ENCODE measurements around the gene FICD.
"Not testable (repeated sequence)": the region's sequence is repeated elsewhere in the genome, so short reads cannot be mapped to it uniquely, and the experiment has no call there.

FICD gene

GRCh38 chr12:108514973-108515814, at the start of gene FICD:
TSS of gene FICD (plus strand) at chr12:108515277. CDS start at chr12:108516973, 1,696 bp downstream.
- peak; percentile 99 for DNase-seq (ENCODE audit: low spot score)

- no peak for DNase-seq (ENCODE audit: low spot score)
Observed at GRCh38 chr12:108465417-108465816, 49.7 kb upstream of the FICD start.

GRCh38 chr12:108468196-108468968, 46.7 kb upstream of the FICD start:
- DNase-seq (ENCODE audit: low spot score), result peak; percentile 52

DNA sequence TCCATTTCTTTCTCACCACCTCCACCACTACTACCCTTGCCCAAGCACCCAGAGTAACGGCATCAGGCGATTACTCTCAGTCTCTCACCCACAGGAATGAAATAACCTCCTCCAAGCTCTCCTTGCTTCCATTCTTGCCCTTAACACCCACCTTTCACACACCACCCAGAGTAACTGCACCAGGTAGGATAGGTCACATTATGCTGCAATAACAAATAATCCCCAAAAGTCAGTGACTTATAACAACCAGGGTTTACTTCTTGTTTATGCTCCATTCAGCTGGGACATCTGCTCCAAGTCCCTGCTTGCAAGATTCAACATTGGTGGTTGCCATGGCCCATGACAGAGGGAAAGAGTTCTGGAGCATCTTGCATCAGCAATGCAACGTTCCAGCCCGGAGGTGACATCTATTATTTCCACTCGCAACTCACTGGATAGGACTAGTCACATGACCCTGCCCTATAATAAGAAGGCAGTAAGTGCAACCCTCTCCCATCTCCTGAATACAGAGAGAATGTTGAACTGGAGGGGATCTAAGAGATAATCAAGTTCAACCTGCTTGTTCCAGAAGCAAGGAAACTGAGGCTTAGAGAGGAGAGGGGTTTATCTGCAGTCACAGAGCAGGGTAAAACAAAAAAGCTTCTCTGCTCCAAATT, 41.5 kb upstream of the FICD start:
- DNase-seq (ENCODE audit: low spot score), result no peak

DNA sequence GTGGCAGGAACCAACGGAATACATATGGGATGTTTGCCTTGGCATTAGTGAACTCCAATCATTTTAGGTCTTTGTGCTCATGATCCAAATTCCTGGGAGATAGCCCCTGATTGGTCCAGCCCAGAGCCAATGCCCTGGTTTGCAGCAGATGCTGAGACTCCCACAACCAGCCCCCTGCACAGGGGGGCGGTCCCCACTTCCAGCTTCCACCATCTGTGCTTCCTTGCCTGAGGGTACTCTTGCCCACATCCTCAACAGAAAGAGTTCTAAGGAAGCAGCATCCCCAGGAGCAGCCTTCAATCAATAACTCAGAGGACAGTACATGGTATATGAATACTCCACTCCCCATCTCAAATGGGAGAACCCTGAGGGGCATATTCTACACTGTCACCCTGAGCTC, 39.7 kb upstream of the FICD start:
- no peak for DNase-seq (ENCODE audit: low spot score)

- no peak for DNase-seq (ENCODE audit: low spot score)
Observed at GRCh38 chr12:108477055-108477880, 37.8 kb upstream of the FICD start.

DNA sequence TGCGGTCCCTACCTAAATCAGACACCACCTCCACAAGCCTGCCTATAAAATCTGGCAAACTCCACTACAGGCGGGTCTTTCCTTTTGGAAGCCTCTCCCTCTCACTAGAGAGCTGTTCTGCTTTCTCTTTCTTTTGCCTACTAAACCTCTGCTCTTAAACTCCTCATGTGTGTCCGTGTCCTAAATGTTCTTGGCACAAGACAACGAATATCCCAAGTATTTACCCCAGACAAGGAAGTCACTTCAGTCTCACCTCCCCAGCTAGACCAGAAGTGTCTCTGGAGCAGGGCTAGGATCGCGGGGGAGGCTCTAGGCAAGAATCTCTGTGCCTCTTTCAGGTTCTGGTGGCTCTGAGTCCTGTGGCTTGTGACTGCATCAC, 37.2 kb upstream of the FICD start:
- DNase-seq (ENCODE audit: low spot score), result no peak

GRCh38 chr12:108478611-108479206, 36.4 kb upstream of the FICD start:
- DNase-seq (ENCODE audit: low spot score), result no peak

- no peak for DNase-seq (ENCODE audit: low spot score)
Observed at GRCh38 chr12:108479364-108480070, 35.6 kb upstream of the FICD start.

GRCh38 chr12:108482717-108483212, 32.3 kb upstream of the FICD start:
- DNase-seq (ENCODE audit: low spot score), result no peak

DNA sequence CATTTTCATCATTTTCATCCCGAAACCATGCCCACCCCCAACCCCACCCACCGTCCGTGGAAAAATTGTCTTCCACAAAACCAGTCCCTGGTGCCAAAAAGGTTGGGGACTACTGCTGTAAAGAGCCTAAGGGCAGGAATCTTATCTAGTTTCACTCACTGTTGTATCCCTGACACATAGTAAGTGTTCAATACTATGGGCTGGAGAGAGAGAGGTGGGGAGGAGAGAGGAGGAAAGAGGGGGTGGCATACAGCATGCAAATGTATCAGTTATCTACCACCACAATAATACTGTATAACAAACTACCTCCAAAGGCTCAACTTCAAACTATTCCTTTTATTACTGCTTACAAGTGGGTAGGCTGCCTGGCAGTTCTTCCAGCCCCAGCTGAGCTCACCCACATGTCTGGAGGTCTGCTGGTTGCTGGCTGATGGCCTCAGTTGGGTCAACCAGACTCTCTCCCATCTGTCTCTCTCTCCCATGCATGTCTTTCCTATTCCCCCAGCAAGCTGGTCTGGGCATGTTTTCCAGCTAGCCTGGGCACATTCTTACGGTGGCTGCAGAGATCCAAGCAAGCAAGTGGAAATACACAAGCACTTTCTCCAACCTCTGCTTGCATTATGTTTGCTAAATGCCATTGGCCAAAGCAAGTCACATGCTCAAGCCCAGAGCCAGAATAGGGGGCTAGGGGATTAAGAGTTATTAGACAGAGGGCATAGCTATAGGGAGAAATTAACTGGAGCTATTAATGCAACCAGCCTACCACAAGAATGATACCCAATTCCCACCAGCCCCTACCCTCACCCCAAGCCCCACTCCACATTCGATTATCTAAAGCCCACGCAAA, 31.6 kb upstream of the FICD start:
- DNase-seq (ENCODE audit: low spot score), result no peak

DNA sequence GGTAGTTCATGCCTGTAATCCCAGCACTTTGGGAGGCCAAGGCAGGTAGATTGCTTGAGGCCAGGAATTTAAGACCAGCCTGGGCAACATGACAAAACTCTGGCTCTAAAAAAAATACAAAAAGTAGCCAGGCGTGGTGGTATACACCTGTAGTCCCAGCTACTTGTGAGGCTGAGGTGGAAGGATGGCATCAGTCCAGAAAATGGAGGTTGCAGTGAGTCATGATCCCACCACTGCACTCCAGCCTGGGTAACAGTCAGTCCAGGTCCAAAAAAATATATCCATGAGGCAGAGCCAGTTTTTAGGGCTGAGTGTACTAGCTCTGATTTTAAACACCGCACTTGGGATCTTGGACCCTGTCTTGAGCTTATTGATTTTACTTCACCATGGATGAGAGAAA, 30.6 kb upstream of the FICD start:
- no peak for DNase-seq (ENCODE audit: low spot score)

- DNase-seq (ENCODE audit: low spot score), result no peak
Observed at GRCh38 chr12:108484845-108485244, 30.2 kb upstream of the FICD start.

DNA sequence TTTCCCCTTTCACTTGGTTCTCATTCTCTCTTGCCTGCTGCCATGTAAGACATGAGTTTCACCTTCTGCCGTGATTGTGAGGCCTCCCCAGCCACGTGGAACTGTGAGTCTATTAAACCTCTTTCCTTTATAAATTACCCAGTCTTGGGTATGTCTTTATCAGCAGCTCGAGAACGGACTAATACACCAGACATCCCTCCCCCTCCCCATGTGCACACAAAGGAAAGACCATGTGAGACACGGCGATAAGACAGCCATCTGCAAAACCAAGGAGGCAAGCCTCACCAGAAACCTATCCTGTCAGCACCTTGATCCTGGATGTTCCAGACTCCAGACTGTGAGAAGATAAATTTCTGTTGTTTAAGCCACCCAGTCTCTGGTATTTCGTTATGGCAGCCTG, 29.7 kb upstream of the FICD start:
- not testable (repeated sequence) for DNase-seq (ENCODE audit: low spot score)

DNA sequence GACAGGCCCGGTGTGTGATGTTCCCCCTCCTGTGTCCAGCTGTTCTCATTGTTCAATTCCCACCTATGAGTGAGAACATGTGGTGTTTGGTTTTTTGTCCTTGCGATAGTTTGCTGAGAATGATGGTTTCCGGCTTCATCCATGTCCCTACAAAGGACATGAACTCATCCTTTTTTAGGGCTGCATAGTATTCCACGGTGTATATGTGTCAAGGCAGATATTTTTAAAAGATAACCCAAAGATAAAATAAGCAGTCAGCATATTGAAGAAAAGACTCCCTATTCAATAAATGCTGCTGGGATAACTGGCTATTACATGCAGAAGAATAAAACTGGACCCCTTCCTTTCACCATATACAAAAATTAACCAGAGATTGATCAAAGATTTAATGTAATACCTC, 28.0 kb upstream of the FICD start:
- DNase-seq (ENCODE audit: low spot score), result not testable (repeated sequence)

- no peak for DNase-seq (ENCODE audit: low spot score)
Observed at GRCh38 chr12:108491256-108491655, 23.8 kb upstream of the FICD start.

DNA sequence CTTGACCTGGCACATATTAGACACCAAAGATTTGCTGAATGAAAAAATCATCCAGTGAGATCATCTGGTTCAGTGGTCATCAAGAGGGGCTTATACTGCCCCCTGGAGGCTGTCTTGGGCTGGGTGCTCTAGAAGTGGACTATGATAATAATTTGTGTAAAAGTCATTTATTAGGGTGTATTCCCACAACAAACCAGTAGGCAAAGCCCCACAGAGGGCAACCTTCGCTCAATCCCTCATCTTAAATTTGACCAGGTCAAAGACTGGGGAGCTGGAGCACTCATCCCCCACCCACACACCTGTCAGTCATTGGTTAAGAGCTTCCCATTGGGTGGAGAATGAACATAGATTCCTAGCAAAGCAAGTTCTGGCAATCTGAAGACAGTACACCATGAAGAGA, 20.0 kb upstream of the FICD start:
- peak; percentile 41 for DNase-seq (ENCODE audit: low spot score)

GRCh38 chr12:108495823-108496579, 19.1 kb upstream of the FICD start:
- DNase-seq (ENCODE audit: low spot score), result no peak

- DNase-seq (ENCODE audit: low spot score), result no peak
Observed at GRCh38 chr12:108498136-108498535, 16.9 kb upstream of the FICD start.

Measured in AG08395 (cell line).